Transverse colon (tissue), 4 donors: ENCODE data around the gene IL20. TPM values are rescaled to one million over a fixed set of nuclear protein-coding genes. Genes with fewer than 3 reads are reported as not detected.

Experiments used
- DNase-seq: peaks from one replicate; pipeline ENCODE4 v3.0.0-alpha.2; 2019
- H3K27ac ChIP-seq, 4 donors: fragments of 200-600 bp; sonication (generic); 2 replicates each; pipeline ENCODE4 v1.5.1; 2016 to 2018; ENCODE audit warnings: inconsistent platforms in 4 of 4
- H3K27me3 ChIP-seq: fragments of 200-600 bp; sonication (generic); 2 replicates; pipeline ENCODE4 v1.5.1; 2017; ENCODE audit warnings: inconsistent platforms
- H3K36me3 ChIP-seq, 4 donors: fragments of 200-600 bp; sonication (generic); 2 replicates each; pipeline ENCODE4 v1.5.1; 2017 to 2019; ENCODE audit warnings: inconsistent platforms in 4 of 4
- H3K4me1 ChIP-seq, 4 donors: fragments of 200-600 bp; sonication (generic); 2 replicates each; pipeline ENCODE4 v1.5.1; 2017 to 2020; ENCODE audit warnings: inconsistent platforms in 4 of 4
- H3K4me3 ChIP-seq, 4 donors: fragments of 200-600 bp; sonication (generic); 1 replicate in 1 of 4; 2 replicates in 3 of 4; pipeline versions ENCODE4 v1.5.1 to v1.6.1; 2017 to 2019; ENCODE audit warnings: inconsistent platforms in 4 of 4
- H3K9me3 ChIP-seq, 2 donors: fragments of 200-600 bp; sonication (generic); 2 replicates each; pipeline ENCODE4 v1.5.1; 2017 to 2019; ENCODE audit warnings: inconsistent platforms in 2 of 2
- CTCF ChIP-seq, 5 experiments: fragments of 200-600 bp in 3 of 5; fragments of 450-650 bp in 2 of 5; sonication (generic) in 3 of 5; IDR thresholded peaks; 1 replicate in 2 of 5; 2 replicates in 3 of 5; pipeline ENCODE4 v1.5.1; 2016 to 2017; ENCODE audit warnings: antibody characterized with exemption in 5 of 5, inconsistent platforms in 3 of 5, mild to moderate bottlenecking in 2 of 5, moderate library complexity in 1 of 5
- EP300 ChIP-seq: sonication (generic); formaldehyde crosslinking; IDR thresholded peaks from one replicate; pipeline ENCODE4 v1.6.1; 2017; ENCODE audit warnings: antibody characterized with exemption, low read depth
- POLR2A ChIP-seq: fragments of 450-650 bp; IDR thresholded peaks from one replicate; pipeline ENCODE4 v1.6.1; 2016; ENCODE audit warnings: antibody characterized with exemption, mild to moderate bottlenecking, moderate library complexity
- POLR2AphosphoS5 ChIP-seq, 3 donors: sonication (generic); formaldehyde crosslinking; IDR thresholded peaks; one replicate each; pipeline ENCODE4 v1.6.1; 2016; ENCODE audit warnings: antibody characterized with exemption in 3 of 3
- WGBS, 2 donors: methylation state at CpG; one replicate each; pipeline ENCODE4 v1.1.5; 2018; ENCODE audit warnings: low coverage in 1 of 2; 5-methylcytosine and 5-hydroxymethylcytosine counted together
- in situ Hi-C, 4 donors: fragments of 200-750 bp; cut with MboI; loops; one replicate each; pipeline versions ENCODE4 v1.15.0 to v1.15.1; 2017; ENCODE audit warnings: low sequenced_read_pairs in 3 of 4, low pct_ligation_motif_present in 1 of 4, low pct_unique_long_range_greater_than_20kb in 1 of 4
- intact Hi-C: fragments of 100-400 bp; cut with DNase I; formaldehyde crosslinking; loops from one replicate; pipeline ENCODE4 v1.15.1; 2023; ENCODE audit warnings: low total_unique reads
- total RNA-seq, 4 donors: library from RNA; depleted of rRNA; stranded (reverse); fragments of >200 nt; gene quantifications; one replicate each; pipeline ENCODE4 v1.1.0, GENCODE V29; 2016

Gene IL20
- total RNA-seq, 4 donors from 2014 or later: not detected

- DNase-seq: no peak
- TF ChIP-seq POLR2AphosphoS5 (IDR thresholded peaks at IDR 0.05) (no peak), EP300 (no peak), POLR2A (no peak), CTCF (IDR thresholded peaks at IDR 0.05) (no peak)
- no peaks in the 10 kb centered on the region for H3K36me3 ChIP-seq
- peaks cover 5% of the 10 kb centered on the region for H3K27me3 ChIP-seq
- intact Hi-C loops: no loop called here
- in situ Hi-C loops: loop anchor here in 2 of 4 donors (25.0 kb wide), 2 partner anchors 163 to 263 kb away; partner anchors contain the start of gene DYRK3 (in 1 of the 2)
- H3K4me1 ChIP-seq: peaks cover 0 to 7% (median 0%) of the 10 kb centered on the region in 4 donors
- WGBS, 2 donors: 91% methylated on average over 7 of the region's 7 CpGs; no CpG with 5 or more reads in 1 of the 2 donors
- H3K9me3 ChIP-seq: no peaks in the 10 kb centered on the region
- H3K27ac ChIP-seq: no peak overlapping the region
- no peak overlapping the region for H3K4me3 ChIP-seq
Measured at GRCh38 chr1:206900149-206900548, 34.7 kb downstream of the IL20 start.

- DNase-seq: no peak
- Histone ChIP-seq H3K9me3 (no peaks in the 10 kb centered on the region), H3K27ac (no peak overlapping the region), H3K36me3 (no peaks in the 10 kb centered on the region), H3K4me1 (no peaks in the 10 kb centered on the region), H3K27me3 (peaks cover 5% of the 10 kb centered on the region), H3K4me3 (no peak overlapping the region)
- in situ Hi-C loops: loop anchor here in 2 of 4 donors (25.0 kb wide), 2 partner anchors 165 to 265 kb away; partner anchors contain the start of gene DYRK3 (in 1 of the 2)
- intact Hi-C loops: no loop called here
- 88 to 93% methylated on average over 3 to 6 of the region's 6 CpGs for WGBS, 2 donors
- no peak for TF ChIP-seq POLR2A
- no peak for TF ChIP-seq EP300
- TF ChIP-seq POLR2AphosphoS5 (IDR thresholded peaks at IDR 0.05): no peak
- TF ChIP-seq CTCF (IDR thresholded peaks at IDR 0.05): no peak
Measured at GRCh38 chr1:206901944-206902343, 36.5 kb downstream of the IL20 start.

GRCh38 chr1:206902702-206903101 lies 37.3 kb downstream of the IL20 start:
- Histone ChIP-seq H3K27ac (no peak overlapping the region), H3K4me1 (no peaks in the 10 kb centered on the region), H3K9me3 (no peaks in the 10 kb centered on the region), H3K36me3 (no peaks in the 10 kb centered on the region), H3K4me3 (no peak overlapping the region), H3K27me3 (peaks cover 4% of the 10 kb centered on the region)
- no peak for DNase-seq
- no peak for TF ChIP-seq EP300
- no peak for TF ChIP-seq POLR2AphosphoS5 (IDR thresholded peaks at IDR 0.05)
- no peak for TF ChIP-seq POLR2A
- no peak for TF ChIP-seq CTCF (IDR thresholded peaks at IDR 0.05)
- intact Hi-C loops (no loop called here), in situ Hi-C loops (loop anchor here in 2 of 4 donors (25.0 kb wide), 2 partner anchors 165 to 265 kb away; partner anchors contain the start of gene DYRK3 (in 1 of the 2))
- WGBS, 2 donors: 80 to 100% methylated on average over 1 of the region's 1 CpG

- Histone ChIP-seq H3K27ac (no peak overlapping the region), H3K27me3 (peaks cover 5% of the 10 kb centered on the region), H3K36me3 (no peaks in the 10 kb centered on the region), H3K4me3 (no peak overlapping the region), H3K4me1 (peaks cover 0 to under 1% (median 0%) of the 10 kb centered on the region in 4 donors), H3K9me3 (no peaks in the 10 kb centered on the region)
- in situ Hi-C loops: loop anchor here in 2 of 4 donors (25.0 kb wide), 2 partner anchors 166 to 266 kb away; partner anchors contain the start of gene DYRK3 (in 1 of the 2)
- TF ChIP-seq POLR2A (no peak), POLR2AphosphoS5 (IDR thresholded peaks at IDR 0.05) (no peak), EP300 (no peak), CTCF (IDR thresholded peaks at IDR 0.05) (no peak)
- intact Hi-C loops: no loop called here
- 83 to 90% methylated on average over 1 to 2 of the region's 2 CpGs for WGBS, 2 donors
- DNase-seq: no peak
Measured at GRCh38 chr1:206903687-206904086, 38.3 kb downstream of the IL20 start.
